WTC11 (cell line): ENCODE data around the gene CSKMT. TPM values are rescaled to one million over a fixed set of nuclear protein-coding genes. Genes with fewer than 3 reads are reported as not detected.

Source experiments
- ATAC-seq: fragments of 200-7000 bp; cut with Tn5 transposase; 2 replicates; pipeline ENCODE4 v1.10.0; 2021; ENCODE audit warnings: mild to moderate bottlenecking, moderate library complexity
- CTCF ChIA-PET: fragments of 300-600 bp; sonication (Branson Sonifier 250); formaldehyde crosslinking; loops from one replicate; lab custom pipeline; 2021; ENCODE audit warnings: antibody characterized with exemption; lab: Charles Lee
- POLR2A ChIA-PET: fragments of 350-600 bp; sonication (Branson Sonifier 250); formaldehyde crosslinking; loops from one replicate; lab custom pipeline; 2021; ENCODE audit warnings: antibody characterized with exemption; lab: Charles Lee
- DNase-seq: peaks from one replicate; pipeline ENCODE4 v3.0.0; 2021; ENCODE audit warnings: low spot score
- H3K27ac Mint-ChIP-seq: 2 replicates; pipeline ENCODE4 v1.8.0; 2021; ENCODE audit warnings: mixed read lengths
- H3K27me3 Mint-ChIP-seq: 2 replicates; pipeline ENCODE4 v1.8.0; 2021; ENCODE audit warnings: low read depth, mild to moderate bottlenecking, moderate library complexity, mixed read lengths
- H3K36me3 Mint-ChIP-seq: 2 replicates; pipeline ENCODE4 v1.8.0; 2021; ENCODE audit warnings: mixed read lengths
- H3K4me1 Mint-ChIP-seq: 2 replicates; pipeline ENCODE4 v1.8.0; 2022; ENCODE audit warnings: mixed read lengths
- H3K4me3 Mint-ChIP-seq: 2 replicates; pipeline ENCODE4 v1.8.0; 2021; ENCODE audit warnings: mild to moderate bottlenecking, moderate library complexity, mixed read lengths
- H3K9me3 Mint-ChIP-seq: 2 replicates; pipeline ENCODE4 v1.8.0; 2021; ENCODE audit warnings: mixed read lengths
- ATF1 ChIP-seq: sonication (generic); formaldehyde crosslinking; IDR thresholded peaks from 2 replicates; pipeline ENCODE4 v1.8.1; 2023; ENCODE audit warnings: mild to moderate bottlenecking, moderate library complexity, missing genetic modification reagents
- ELF4 ChIP-seq: sonication (generic); formaldehyde crosslinking; IDR thresholded peaks from 2 replicates; pipeline ENCODE4 v1.8.1; 2022; ENCODE audit warnings: low read depth, mild to moderate bottlenecking, moderate library complexity, missing genetic modification reagents
- EMX1 ChIP-seq: fragments of 250-450 bp; sonication (Bioruptor Pico); IDR thresholded peaks from 2 replicates; pipeline ENCODE4 v1.8.0; 2021; ENCODE audit warnings: mild to moderate bottlenecking
- ESRRA ChIP-seq: sonication (generic); formaldehyde crosslinking; IDR thresholded peaks from 2 replicates; pipeline ENCODE4 v1.8.1; 2022; ENCODE audit warnings: mild to moderate bottlenecking, missing genetic modification reagents, borderline replicate concordance
- ETV6 ChIP-seq: sonication (generic); formaldehyde crosslinking; IDR thresholded peaks from 2 replicates; pipeline ENCODE4 v1.8.1; 2022; ENCODE audit warnings: mild to moderate bottlenecking, missing genetic modification reagents
- FOXJ3 ChIP-seq: sonication (generic); formaldehyde crosslinking; IDR thresholded peaks from 2 replicates; pipeline ENCODE4 v1.9.0; 2021; ENCODE audit warnings: missing genetic modification reagents, mild to moderate bottlenecking, borderline replicate concordance
- FOXP4 ChIP-seq: sonication (generic); formaldehyde crosslinking; IDR thresholded peaks from 2 replicates; pipeline ENCODE4 v1.8.0; 2022; ENCODE audit warnings: mild to moderate bottlenecking, missing genetic modification reagents
- KAT7 ChIP-seq: sonication (generic); formaldehyde crosslinking; IDR thresholded peaks from 2 replicates; pipeline ENCODE4 v1.8.1; 2023; ENCODE audit warnings: missing genetic modification reagents, mild to moderate bottlenecking, borderline replicate concordance
- MYBL2 ChIP-seq: sonication (generic); formaldehyde crosslinking; IDR thresholded peaks from 2 replicates; pipeline ENCODE4 v1.8.1; 2023; ENCODE audit warnings: mild to moderate bottlenecking, moderate library complexity, missing genetic modification reagents
- NFATC4 ChIP-seq: fragments of 250-450 bp; sonication (Bioruptor Pico); IDR thresholded peaks from 2 replicates; pipeline ENCODE4 v1.9.0; 2021; ENCODE audit warnings: mild to moderate bottlenecking
- NR2C2 ChIP-seq: sonication (generic); formaldehyde crosslinking; IDR thresholded peaks from 2 replicates; pipeline ENCODE4 v1.8.0; 2022; ENCODE audit warnings: mild to moderate bottlenecking, missing genetic modification reagents
- PRRX2 ChIP-seq: fragments of 250-450 bp; sonication (Bioruptor Pico); IDR thresholded peaks from 2 replicates; pipeline ENCODE4 v1.8.0; 2021; ENCODE audit warnings: mild to moderate bottlenecking
- SOX15 ChIP-seq: fragments of 250-450 bp; sonication (Bioruptor Pico); IDR thresholded peaks from 2 replicates; pipeline ENCODE4 v1.9.0; 2021; ENCODE audit warnings: mild to moderate bottlenecking
- ZNF232 ChIP-seq: sonication (generic); formaldehyde crosslinking; IDR thresholded peaks from 2 replicates; pipeline ENCODE4 v1.8.0; 2022; ENCODE audit warnings: mild to moderate bottlenecking, missing genetic modification reagents
- ZNF671 ChIP-seq: fragments of 250-450 bp; sonication (Bioruptor Pico); IDR thresholded peaks from 2 replicates; pipeline ENCODE4 v1.8.0; 2021; ENCODE audit warnings: mild to moderate bottlenecking
- ZSCAN18 ChIP-seq: fragments of 250-450 bp; sonication (Bioruptor Pico); IDR thresholded peaks from 2 replicates; pipeline ENCODE4 v2.1.2; 2022; ENCODE audit warnings: mild to moderate bottlenecking, moderate library complexity
- total RNA-seq: library from RNA; stranded (reverse); gene quantifications from 3 replicates; pipeline ENCODE4 v1.2.3, GENCODE V29; 2021
- TF ChIP-seq, protein P1 (sequence below): fragments of 250-450 bp; sonication (Bioruptor Pico); IDR thresholded peaks from 2 replicates; pipeline ENCODE4 v1.9.0; 2021; ENCODE audit warnings: moderate library complexity, mild to moderate bottlenecking, inconsistent platforms, borderline replicate concordance
- TF ChIP-seq, protein P2 (sequence below): sonication (generic); formaldehyde crosslinking; IDR thresholded peaks from 2 replicates; pipeline ENCODE4 v1.8.1; 2022; ENCODE audit warnings: low read depth, mild to moderate bottlenecking, moderate library complexity, missing genetic modification reagents, borderline replicate concordance
- TF ChIP-seq, protein P3 (sequence below): sonication (generic); formaldehyde crosslinking; IDR thresholded peaks from 2 replicates; pipeline ENCODE4 v1.8.1; 2023; ENCODE audit warnings: mild to moderate bottlenecking, missing genetic modification reagents, moderate library complexity
- TF ChIP-seq, protein P4 (sequence below): fragments of 250-450 bp; sonication (Bioruptor Pico); IDR thresholded peaks from 2 replicates; pipeline ENCODE4 v1.8.0; 2021; ENCODE audit warnings: mild to moderate bottlenecking
- TF ChIP-seq, protein P5 (sequence below): sonication (generic); formaldehyde crosslinking; conservative IDR thresholded peaks from 2 replicates; pipeline ENCODE4 v1.8.1; 2022; ENCODE audit warnings: mild to moderate bottlenecking, missing genetic modification reagents

CSKMT gene
- total RNA-seq, 1 experiment from 2014 or later: 75.6 TPM

- TF ChIP-seq, protein P1, sequence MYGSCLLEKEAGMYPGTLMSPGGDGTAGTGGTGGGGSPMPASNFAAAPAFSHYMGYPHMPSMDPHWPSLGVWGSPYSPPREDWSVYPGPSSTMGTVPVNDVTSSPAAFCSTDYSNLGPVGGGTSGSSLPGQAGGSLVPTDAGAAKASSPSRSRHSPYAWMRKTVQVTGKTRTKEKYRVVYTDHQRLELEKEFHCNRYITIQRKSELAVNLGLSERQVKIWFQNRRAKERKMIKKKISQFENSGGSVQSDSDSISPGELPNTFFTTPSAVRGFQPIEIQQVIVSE (CRISPR knock-in tag): no peak
- TF ChIP-seq ATF1 (no peak), FOXP4 (CRISPR knock-in tag) (no peak), ZSCAN18 (CRISPR knock-in tag) (no peak), PRRX2 (CRISPR knock-in tag) (peak; percentile 56), FOXJ3 (CRISPR knock-in tag) (0 out of 2 replicates have a peak, but pooled peaks have one; percentile 45), KAT7 (CRISPR knock-in tag) (no peak), ZNF232 (CRISPR knock-in tag) (no peak), ELF4 (CRISPR knock-in tag) (no peak), NFATC4 (peak; percentile 19), ESRRA (CRISPR knock-in tag) (no peak), MYBL2 (no peak), NR2C2 (CRISPR knock-in tag) (no peak)
- TF ChIP-seq, protein P2, sequence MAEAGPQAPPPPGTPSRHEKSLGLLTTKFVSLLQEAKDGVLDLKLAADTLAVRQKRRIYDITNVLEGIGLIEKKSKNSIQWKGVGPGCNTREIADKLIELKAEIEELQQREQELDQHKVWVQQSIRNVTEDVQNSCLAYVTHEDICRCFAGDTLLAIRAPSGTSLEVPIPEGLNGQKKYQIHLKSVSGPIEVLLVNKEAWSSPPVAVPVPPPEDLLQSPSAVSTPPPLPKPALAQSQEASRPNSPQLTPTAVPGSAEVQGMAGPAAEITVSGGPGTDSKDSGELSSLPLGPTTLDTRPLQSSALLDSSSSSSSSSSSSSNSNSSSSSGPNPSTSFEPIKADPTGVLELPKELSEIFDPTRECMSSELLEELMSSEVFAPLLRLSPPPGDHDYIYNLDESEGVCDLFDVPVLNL (CRISPR knock-in tag): no peak
- TF ChIP-seq, protein P3, sequence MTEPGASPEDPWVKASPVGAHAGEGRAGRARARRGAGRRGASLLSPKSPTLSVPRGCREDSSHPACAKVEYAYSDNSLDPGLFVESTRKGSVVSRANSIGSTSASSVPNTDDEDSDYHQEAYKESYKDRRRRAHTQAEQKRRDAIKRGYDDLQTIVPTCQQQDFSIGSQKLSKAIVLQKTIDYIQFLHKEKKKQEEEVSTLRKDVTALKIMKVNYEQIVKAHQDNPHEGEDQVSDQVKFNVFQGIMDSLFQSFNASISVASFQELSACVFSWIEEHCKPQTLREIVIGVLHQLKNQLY (CRISPR knock-in tag): 0 out of 2 replicates have a peak, but pooled peaks have one; percentile 12
- TF ChIP-seq, protein P4, sequence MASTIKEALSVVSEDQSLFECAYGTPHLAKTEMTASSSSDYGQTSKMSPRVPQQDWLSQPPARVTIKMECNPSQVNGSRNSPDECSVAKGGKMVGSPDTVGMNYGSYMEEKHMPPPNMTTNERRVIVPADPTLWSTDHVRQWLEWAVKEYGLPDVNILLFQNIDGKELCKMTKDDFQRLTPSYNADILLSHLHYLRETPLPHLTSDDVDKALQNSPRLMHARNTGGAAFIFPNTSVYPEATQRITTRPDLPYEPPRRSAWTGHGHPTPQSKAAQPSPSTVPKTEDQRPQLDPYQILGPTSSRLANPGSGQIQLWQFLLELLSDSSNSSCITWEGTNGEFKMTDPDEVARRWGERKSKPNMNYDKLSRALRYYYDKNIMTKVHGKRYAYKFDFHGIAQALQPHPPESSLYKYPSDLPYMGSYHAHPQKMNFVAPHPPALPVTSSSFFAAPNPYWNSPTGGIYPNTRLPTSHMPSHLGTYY (CRISPR knock-in tag): 0 out of 2 replicates have a peak, but pooled peaks have one; percentile 19
Measured at GRCh38 chr11:62666259-62666926, 1.3 kb downstream of the CSKMT start (continued).

DNA sequence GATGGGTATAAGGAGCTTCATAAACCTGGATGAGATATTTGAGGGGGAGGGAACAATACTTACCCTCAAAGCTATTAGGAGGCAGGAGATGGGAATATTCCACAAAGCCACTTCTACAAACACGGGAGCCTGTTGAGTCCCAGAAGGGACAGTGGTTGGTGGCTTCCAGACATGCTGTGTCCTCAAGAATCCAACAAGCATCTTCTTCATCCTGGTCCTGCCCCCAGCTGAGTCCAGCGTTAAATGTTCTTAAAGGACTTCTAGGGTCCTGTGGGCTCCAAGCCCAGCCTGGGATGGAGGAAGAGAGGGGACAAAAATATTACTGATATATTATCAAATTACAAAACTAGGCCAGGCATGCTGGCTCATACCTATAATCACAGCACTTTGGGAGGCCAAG lies 2.3 kb downstream of the CSKMT start:
- ATAC-seq: no peak
- H3K4me3 Mint-ChIP-seq: peak overlapping the region; percentile 97
- peaks cover 24% of the 10 kb centered on the region for H3K4me1 Mint-ChIP-seq
- no peaks in the 10 kb centered on the region for H3K9me3 Mint-ChIP-seq
- H3K27ac Mint-ChIP-seq: peak overlapping the region; percentile 88
- TF ChIP-seq EMX1 (peak; percentile 41; the same call in 1 of the 2 replicates), PRRX2 (CRISPR knock-in tag) (peak; percentile 14; the same call in 1 of the 2 replicates), NFATC4 (0 out of 2 replicates have a peak, but pooled peaks have one; percentile 55), ZNF671 (CRISPR knock-in tag) (no peak), SOX15 (no peak), NR2C2 (CRISPR knock-in tag) (no peak), ETV6 (0 out of 2 replicates have a peak, but pooled peaks have one; percentile 24)
- TF ChIP-seq, protein P4 (CRISPR knock-in tag): 0 out of 2 replicates have a peak, but pooled peaks have one; percentile 21
- TF ChIP-seq, protein P5, sequence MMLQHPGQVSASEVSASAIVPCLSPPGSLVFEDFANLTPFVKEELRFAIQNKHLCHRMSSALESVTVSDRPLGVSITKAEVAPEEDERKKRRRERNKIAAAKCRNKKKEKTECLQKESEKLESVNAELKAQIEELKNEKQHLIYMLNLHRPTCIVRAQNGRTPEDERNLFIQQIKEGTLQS (CRISPR knock-in tag): no peak
- CTCF ChIA-PET: interaction anchor here (0.8 to 2.6 kb wide), 7 partner anchors 13 to 243 kb away, joined by 3 to 12 read pairs (median 4); partner anchors contain the start of gene TUT1
- no peak for DNase-seq
- H3K27me3 Mint-ChIP-seq: no peaks in the 10 kb centered on the region
- POLR2A ChIA-PET: interaction anchor here (0.6 to 3.2 kb wide), 7 partner anchors 9 to 76 kb away, joined by 4 to 42 read pairs (median 6); partner anchors contain the start of genes B3GAT3, BSCL2, GNG3 and TUT1
- peaks cover 28% of the 10 kb centered on the region for H3K36me3 Mint-ChIP-seq
